Right atrium auricular region (tissue), 2 donors: ENCODE measurements around the gene ADK. TPM values are rescaled to one million over a fixed set of nuclear protein-coding genes. Genes with fewer than 3 reads are reported as not detected.

Experiments used
- DNase-seq: peaks from one replicate; pipeline ENCODE4 v3.0.0-alpha.2; 2019; ENCODE audit warnings: low spot score
- H3K27ac ChIP-seq, 2 donors: fragments of 200-600 bp; sonication (generic); 1 replicate in 1 of 2; 2 replicates in 1 of 2; pipeline ENCODE4 v1.5.1; 2016 to 2019
- H3K27me3 ChIP-seq, 2 donors: fragments of 200-600 bp; sonication (generic); one replicate each; pipeline versions ENCODE4 v1.5.1 to v1.6.0; 2017 to 2019
- H3K36me3 ChIP-seq: fragments of 200-600 bp; sonication (generic); one replicate; pipeline ENCODE4 v1.5.1; 2016
- H3K4me1 ChIP-seq, 2 donors: fragments of 200-600 bp; sonication (generic); one replicate each; pipeline versions ENCODE4 v1.5.1 to v1.6.0; 2017 to 2019
- H3K4me3 ChIP-seq, 2 donors: fragments of 200-600 bp; sonication (generic); 1 replicate in 1 of 2; 2 replicates in 1 of 2; pipeline ENCODE4 v1.5.1; 2017 to 2019; ENCODE audit warnings: mild to moderate bottlenecking in 1 of 2, moderate library complexity in 1 of 2
- H3K9me3 ChIP-seq, 2 donors: fragments of 200-600 bp; sonication (generic); one replicate each; pipeline ENCODE4 v1.5.1; 2019
- CTCF ChIP-seq, 2 donors: fragments of 200-600 bp; sonication (generic); IDR thresholded peaks; one replicate each; pipeline ENCODE4 v1.5.1; 2019; ENCODE audit warnings: antibody characterized with exemption in 2 of 2
- total RNA-seq, 2 donors: library from RNA; depleted of rRNA; stranded (reverse); fragments of >200 nt; gene quantifications; one replicate each; pipeline ENCODE4 v1.1.0, GENCODE V29; 2016

ADK gene
- total RNA-seq, 2 donors from 2014 or later = 23.7 to 31.6 TPM

DNA sequence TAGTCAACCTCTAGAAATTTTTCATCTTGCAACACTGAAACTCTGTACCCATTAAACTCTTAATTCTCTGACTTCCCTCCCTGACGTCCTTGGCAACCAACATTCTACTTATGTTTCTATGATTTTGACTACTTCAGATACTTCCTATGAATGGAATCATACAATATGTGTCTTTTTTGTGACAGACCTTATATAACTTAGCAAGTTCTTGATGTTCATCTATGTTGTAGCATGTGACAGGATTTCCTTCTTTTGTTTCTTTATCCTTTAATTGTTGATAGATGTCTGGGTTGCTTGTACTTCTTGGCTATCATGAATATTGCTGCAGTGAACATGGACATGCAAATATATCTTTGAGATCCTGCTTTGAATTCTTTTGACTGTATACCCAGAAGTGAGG lies 240.8 kb downstream of the ADK start:
- Histone ChIP-seq H3K27ac (no peak overlapping the region), H3K4me1 (no peaks in the 10 kb centered on the region), H3K9me3 (no peaks in the 10 kb centered on the region), H3K36me3 (no peaks in the 10 kb centered on the region), H3K4me3 (no peak overlapping the region), H3K27me3 (no peaks in the 10 kb centered on the region)
- DNase-seq = no peak
- TF ChIP-seq CTCF (IDR thresholded peaks at IDR 0.05) = no peak

- Histone ChIP-seq H3K9me3 (no peaks in the 10 kb centered on the region), H3K36me3 (no peaks in the 10 kb centered on the region), H3K4me1 (no peaks in the 10 kb centered on the region), H3K27me3 (no peaks in the 10 kb centered on the region), H3K27ac (no peak overlapping the region), H3K4me3 (no peak overlapping the region)
- no peak for TF ChIP-seq CTCF (IDR thresholded peaks at IDR 0.05)
- DNase-seq = no peak
Observed at GRCh38 chr10:74394416-74394969, 243.5 kb downstream of the ADK start.

GRCh38 chr10:74400186-74400585 lies 249.2 kb downstream of the ADK start:
- no peaks in the 10 kb centered on the region for H3K36me3 ChIP-seq
- H3K27ac ChIP-seq = no peak overlapping the region
- TF ChIP-seq CTCF (IDR thresholded peaks at IDR 0.05) = no peak
- H3K4me1 ChIP-seq = no peaks in the 10 kb centered on the region
- no peaks in the 10 kb centered on the region for H3K9me3 ChIP-seq
- no peak overlapping the region for H3K4me3 ChIP-seq
- H3K27me3 ChIP-seq = no peaks in the 10 kb centered on the region
- no peak for DNase-seq

- Histone ChIP-seq H3K4me3 (no peak overlapping the region), H3K9me3 (no peaks in the 10 kb centered on the region), H3K27ac (no peak overlapping the region), H3K4me1 (no peaks in the 10 kb centered on the region), H3K27me3 (no peaks in the 10 kb centered on the region), H3K36me3 (no peaks in the 10 kb centered on the region)
- DNase-seq = no peak
- no peak for TF ChIP-seq CTCF (IDR thresholded peaks at IDR 0.05)
Observed at GRCh38 chr10:74406006-74406405, 255.0 kb downstream of the ADK start.

DNA sequence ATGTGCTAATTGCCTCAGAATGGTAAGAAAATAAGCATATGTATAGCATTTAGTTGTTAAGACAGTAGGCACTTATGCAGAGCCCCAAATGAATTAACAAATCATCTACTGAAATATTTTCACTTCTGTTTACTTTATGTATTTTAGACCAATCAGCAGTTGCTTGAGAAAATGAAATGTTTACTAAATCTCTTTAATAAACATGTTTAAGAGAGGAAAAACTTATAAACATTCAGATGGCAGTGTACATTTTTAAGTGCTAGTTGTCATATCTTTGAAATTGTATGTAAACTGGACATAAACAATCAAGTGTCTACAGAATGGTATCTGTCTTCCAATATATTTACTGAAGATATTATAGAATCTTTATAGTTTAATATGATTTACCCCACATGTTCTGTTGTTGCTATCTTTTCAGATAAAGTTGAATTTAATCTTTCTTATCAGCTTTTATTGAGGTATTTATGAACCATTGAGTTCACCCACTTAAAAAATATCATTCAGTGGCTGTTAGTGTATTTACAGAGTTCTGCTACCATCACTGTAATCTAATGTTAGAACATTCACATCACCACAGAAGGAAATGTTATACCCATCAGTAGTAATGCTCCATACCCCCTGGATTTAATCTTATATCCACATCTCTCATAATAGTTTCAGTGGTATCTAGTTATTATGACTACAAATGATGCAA lies 264.3 kb downstream of the ADK start:
- no peak for TF ChIP-seq CTCF (IDR thresholded peaks at IDR 0.05)
- no peaks in the 10 kb centered on the region for H3K4me1 ChIP-seq
- no peaks in the 10 kb centered on the region for H3K9me3 ChIP-seq
- H3K36me3 ChIP-seq = no peaks in the 10 kb centered on the region
- H3K4me3 ChIP-seq = no peak overlapping the region
- H3K27me3 ChIP-seq = no peaks in the 10 kb centered on the region
- H3K27ac ChIP-seq = no peak overlapping the region
- no peak for DNase-seq

DNA sequence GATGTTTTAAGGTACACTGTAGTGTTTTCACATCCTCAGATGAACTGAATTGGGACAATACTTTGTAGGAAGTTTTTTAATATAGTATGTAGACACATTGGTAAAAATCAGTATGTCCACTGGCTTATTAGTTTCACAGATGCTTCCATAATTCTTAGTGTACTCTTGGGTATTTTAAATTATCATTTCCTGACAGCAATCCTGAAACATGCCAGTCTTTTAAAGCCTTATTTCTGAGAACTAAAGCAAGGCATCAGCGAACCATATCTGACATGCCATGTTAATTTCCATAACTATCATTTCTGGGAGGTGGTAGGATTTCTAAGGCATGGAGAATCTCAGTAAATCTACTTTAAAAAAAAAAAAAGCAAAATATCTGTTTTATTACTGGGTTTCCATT lies 266.4 kb downstream of the ADK start:
- Histone ChIP-seq H3K27me3 (no peaks in the 10 kb centered on the region), H3K27ac (no peak overlapping the region), H3K9me3 (no peaks in the 10 kb centered on the region), H3K4me3 (no peak overlapping the region), H3K36me3 (no peaks in the 10 kb centered on the region), H3K4me1 (no peaks in the 10 kb centered on the region)
- no peak for DNase-seq
- no peak for TF ChIP-seq CTCF (IDR thresholded peaks at IDR 0.05)
